Esophagus (tissue), 2 donors: ENCODE results near the gene GNPDA1. TPM values are rescaled to one million over a fixed set of nuclear protein-coding genes. Genes with fewer than 3 reads are reported as not detected.
"Not testable (repeated sequence)": the region's sequence is repeated elsewhere in the genome, so short reads cannot be mapped to it uniquely, and the experiment has no call there.

Experiments used
- H3K27ac ChIP-seq, 2 donors: one replicate each; pipeline ENCODE4 v1.5.1; 2013; ENCODE audit warnings: low read depth in 2 of 2, mild to moderate bottlenecking in 2 of 2, inconsistent platforms in 1 of 2, low read length in 1 of 2, moderate library complexity in 1 of 2
- H3K27me3 ChIP-seq, 2 donors: one replicate each; pipeline ENCODE4 v1.6.1; 2013; ENCODE audit warnings: low read length in 2 of 2, control low read depth in 1 of 2, mild to moderate bottlenecking in 1 of 2; ENCODE audit not compliant: insufficient read depth in 2 of 2, control insufficient read depth in 1 of 2
- H3K36me3 ChIP-seq, 2 donors: one replicate each; pipeline ENCODE4 v1.6.1; 2013; ENCODE audit warnings: low read length in 1 of 2; ENCODE audit not compliant: control insufficient read depth in 2 of 2, insufficient read depth in 2 of 2
- H3K4me1 ChIP-seq, 2 donors: one replicate each; pipeline ENCODE4 v1.6.1; 2013; ENCODE audit warnings: low read length in 1 of 2; ENCODE audit not compliant: control insufficient read depth in 2 of 2, insufficient read depth in 2 of 2
- H3K4me3 ChIP-seq, 2 donors: one replicate each; pipeline ENCODE4 v1.5.1; 2013; ENCODE audit warnings: low read length in 2 of 2, mild to moderate bottlenecking in 2 of 2, low read depth in 1 of 2, moderate library complexity in 1 of 2
- H3K9me3 ChIP-seq, 2 donors: one replicate each; pipeline ENCODE4 v1.6.1; 2013; ENCODE audit warnings: mild to moderate bottlenecking in 2 of 2, low read depth in 1 of 2, low read length in 1 of 2, moderate library complexity in 1 of 2; ENCODE audit not compliant: control insufficient read depth in 2 of 2, insufficient read depth in 1 of 2
- WGBS, 2 donors: extraction: QIAGEN DNeasy Blood & Tissue Kit; methylation state at CpG; one replicate each; pipeline ENCODE4 v1.1.7; 2013; 5-methylcytosine and 5-hydroxymethylcytosine counted together
- polyA plus RNA-seq, 2 donors: library from polyadenylated mRNA; stranded (reverse); fragments of 200-250 nt; gene quantifications; one replicate each; pipeline ENCODE4 v1.2.3, GENCODE V29; 2013
- donor health status: healthy with polysubstance abuse.
- donor health status: Bipolar disorder and iron deficiency.

Gene GNPDA1
- 1 to 10 TPM; 6.2 to 8.5 TPM for polyA plus RNA-seq

- peaks cover 0 to 3% of the 10 kb centered on the region in 2 donors for H3K9me3 ChIP-seq
- H3K4me3 ChIP-seq, result peak within 1 kb of the TSS; percentile 56 to 61
- H3K27ac ChIP-seq, result peak within 1 kb of the TSS; percentile 64 to 88
- 0 to 1% methylated on average over 51 to 58 of the region's 58 CpGs for WGBS, 2 donors
- peaks cover 0 to 6% of the 10 kb centered on the region in 2 donors for H3K4me1 ChIP-seq
- no peaks in the 10 kb centered on the region for H3K27me3 ChIP-seq
- peaks cover 3 to 6% of the 10 kb centered on the region in 2 donors for H3K36me3 ChIP-seq
These were observed at the start of gene GNPDA1 for GRCh38 chr5:142012792-142013388. Gene GNPDA1, minus strand, starts transcription at chr5:142013027. Its CDS starts 992 bp downstream, at chr5:142012035.

- Histone ChIP-seq H3K27ac (no peak overlapping the region), H3K4me3 (no peak overlapping the region), H3K36me3 (no peaks in the 10 kb centered on the region), H3K9me3 (no peaks in the 10 kb centered on the region), H3K27me3 (no peaks in the 10 kb centered on the region), H3K4me1 (no peaks in the 10 kb centered on the region)
- 79 to 89% methylated on average over 1 of the region's 1 CpG for WGBS, 2 donors
These were observed 46.6 kb upstream of the GNPDA1 start for GRCh38 chr5:142059304-142059940.

GRCh38 chr5:142057697-142058056 is 44.9 kb upstream of the GNPDA1 start:
- Histone ChIP-seq H3K27ac (no peak overlapping the region), H3K27me3 (no peaks in the 10 kb centered on the region), H3K4me1 (no peaks in the 10 kb centered on the region)

GRCh38 chr5:142056816-142057696 is 44.2 kb upstream of the GNPDA1 start:
- H3K27me3 ChIP-seq, result no peaks in the 10 kb centered on the region
- H3K4me1 ChIP-seq, result no peaks in the 10 kb centered on the region
- WGBS, 2 donors, result 69 to 70% methylated on average over 5 of the region's 5 CpGs
- no peaks in the 10 kb centered on the region for H3K9me3 ChIP-seq
- no peak overlapping the region for H3K27ac ChIP-seq
- H3K36me3 ChIP-seq, result no peaks in the 10 kb centered on the region
- no peak overlapping the region for H3K4me3 ChIP-seq

More at GRCh38 chr5:142057697-142058056, 44.9 kb upstream of the GNPDA1 start:
- no peaks in the 10 kb centered on the region for H3K9me3 ChIP-seq
- no peak overlapping the region for H3K4me3 ChIP-seq
- H3K36me3 ChIP-seq, result no peaks in the 10 kb centered on the region

GRCh38 chr5:142055301-142055700 is 42.5 kb upstream of the GNPDA1 start:
- no peaks in the 10 kb centered on the region for H3K27me3 ChIP-seq
- 98 to 100% methylated on average over 1 of the region's 1 CpG for WGBS, 2 donors
- no peaks in the 10 kb centered on the region for H3K36me3 ChIP-seq
- no peaks in the 10 kb centered on the region for H3K4me1 ChIP-seq
- no peak overlapping the region for H3K4me3 ChIP-seq
- H3K9me3 ChIP-seq, result no peaks in the 10 kb centered on the region
- H3K27ac ChIP-seq, result no peak overlapping the region

- no peak overlapping the region for H3K27ac ChIP-seq
- H3K9me3 ChIP-seq, result no peaks in the 10 kb centered on the region
- H3K27me3 ChIP-seq, result no peaks in the 10 kb centered on the region
- 49 to 56% methylated on average over 4 of the region's 4 CpGs for WGBS, 2 donors
- H3K4me3 ChIP-seq, result no peak overlapping the region
- H3K4me1 ChIP-seq, result no peaks in the 10 kb centered on the region
- H3K36me3 ChIP-seq, result no peaks in the 10 kb centered on the region
These were observed 40.8 kb upstream of the GNPDA1 start for GRCh38 chr5:142053426-142054151.

GRCh38 chr5:142052026-142052425 is 39.2 kb upstream of the GNPDA1 start:
- not testable (repeated sequence) for H3K27ac ChIP-seq, H3K36me3 ChIP-seq, H3K27me3 ChIP-seq, H3K4me3 ChIP-seq, H3K4me1 ChIP-seq, H3K9me3 ChIP-seq
- 91 to 92% methylated on average over 4 of the region's 4 CpGs for whole genome bisulfite sequencing, 2 donors

- no peaks in the 10 kb centered on the region for H3K9me3 ChIP-seq
- no peaks in the 10 kb centered on the region for H3K36me3 ChIP-seq
- no peak overlapping the region for H3K4me3 ChIP-seq
- H3K27me3 ChIP-seq, result no peaks in the 10 kb centered on the region
- 64 to 65% methylated on average over 7 of the region's 7 CpGs for WGBS, 2 donors
- no peak overlapping the region for H3K27ac ChIP-seq
- no peaks in the 10 kb centered on the region for H3K4me1 ChIP-seq
These were observed 35.4 kb upstream of the GNPDA1 start for GRCh38 chr5:142048272-142048671.

- Histone ChIP-seq H3K36me3 (no peaks in the 10 kb centered on the region), H3K27me3 (no peaks in the 10 kb centered on the region), H3K27ac (no peak overlapping the region), H3K4me1 (no peaks in the 10 kb centered on the region), H3K4me3 (no peak overlapping the region), H3K9me3 (no peaks in the 10 kb centered on the region)
- WGBS, 2 donors, result 79 to 84% methylated on average over 7 of the region's 7 CpGs
These were observed 33.4 kb upstream of the GNPDA1 start for GRCh38 chr5:142046191-142046590.
